Spleen (tissue), 11 donors: ENCODE measurements around the gene ADGRG1. TPM values are rescaled to one million over a fixed set of nuclear protein-coding genes. Genes with fewer than 3 reads are reported as not detected.

Source experiments
- DNase-seq: peaks from one replicate; pipeline ENCODE4 v3.0.0-alpha.2; 2020
- H3K27ac ChIP-seq, 8 donors: fragments of 200-600 bp; sonication (generic) in 7 of 8; 1 replicate in 4 of 8; 2 replicates in 4 of 8; pipeline versions ENCODE4 v1.5.0 to v1.8.0; 2016 to 2021; ENCODE audit warnings: inconsistent platforms in 4 of 8, mild to moderate bottlenecking in 4 of 8, moderate library complexity in 1 of 8
- H3K27me3 ChIP-seq, 7 donors: fragments of 200-600 bp; sonication (generic) in 6 of 7; replicated peaks in 1 of 7; 1 replicate in 4 of 7; 2 replicates in 3 of 7; pipeline versions ENCODE4 v1.5.0 to v1.8.0; 2016 to 2021; ENCODE audit warnings: inconsistent platforms in 3 of 7, mild to moderate bottlenecking in 1 of 7
- H3K36me3 ChIP-seq, 6 donors: fragments of 200-600 bp; sonication (generic) in 5 of 6; 1 replicate in 4 of 6; 2 replicates in 2 of 6; pipeline versions ENCODE4 v1.5.0 to v1.8.0; 2016 to 2021; ENCODE audit warnings: inconsistent platforms in 2 of 6
- H3K4me1 ChIP-seq, 6 donors: fragments of 200-600 bp; sonication (generic) in 5 of 6; 1 replicate in 3 of 6; 2 replicates in 3 of 6; pipeline versions ENCODE4 v1.5.0 to v1.8.0; 2016 to 2021; ENCODE audit warnings: inconsistent platforms in 3 of 6
- H3K4me3 ChIP-seq, 8 donors: fragments of 200-600 bp; sonication (generic) in 7 of 8; 1 replicate in 4 of 8; 2 replicates in 4 of 8; pipeline versions ENCODE4 v1.5.0 to v1.8.0; 2016 to 2021; ENCODE audit warnings: inconsistent platforms in 4 of 8, mild to moderate bottlenecking in 4 of 8, moderate library complexity in 2 of 8
- H3K9me3 ChIP-seq, 8 donors: fragments of 200-600 bp; sonication (generic) in 7 of 8; 1 replicate in 4 of 8; 2 replicates in 4 of 8; pipeline versions ENCODE4 v1.5.0 to v1.8.0; 2016 to 2021; ENCODE audit warnings: inconsistent platforms in 4 of 8
- CTCF ChIP-seq, 11 experiments: fragments of 200-600 bp in 7 of 11; fragments of 450-650 bp in 4 of 11; sonication (generic) in 4 of 11; IDR thresholded peaks in 8 of 11; conservative IDR thresholded peaks in 3 of 11; 1 replicate in 7 of 11; 2 replicates in 4 of 11; pipeline versions ENCODE4 v1.4.0 to v1.8.0; 2016 to 2021; ENCODE audit warnings: antibody characterized with exemption in 11 of 11, inconsistent platforms in 4 of 11, mild to moderate bottlenecking in 1 of 11
- POLR2A ChIP-seq, 3 donors: fragments of 450-650 bp; IDR thresholded peaks; one replicate each; pipeline ENCODE4 v1.5.1; 2017; ENCODE audit warnings: antibody characterized with exemption in 3 of 3, mild to moderate bottlenecking in 1 of 3
- POLR2AphosphoS5 ChIP-seq, 3 donors: sonication (generic); formaldehyde crosslinking; IDR thresholded peaks; one replicate each; pipeline ENCODE4 v1.5.1; 2017; ENCODE audit warnings: antibody characterized with exemption in 3 of 3
- WGBS, 5 donors: extraction: QIAGEN DNeasy Blood & Tissue Kit in 3 of 5; methylation state at CpG; one replicate each; pipeline versions ENCODE4 v1.1.5 to v1.1.7; 2013 to 2018; 5-methylcytosine and 5-hydroxymethylcytosine counted together
- intact Hi-C: fragments of 100-400 bp; cut with DNase I; formaldehyde crosslinking; loops from one replicate; pipeline ENCODE4 v1.15.0; 2023; ENCODE audit warnings: low total_unique reads
- polyA plus RNA-seq, 3 donors: library from polyadenylated mRNA; stranded (reverse); fragments of 200-250 nt; gene quantifications; one replicate each; pipeline ENCODE4 v1.2.1, GENCODE V29; 2013
- total RNA-seq, 7 donors: library from RNA; depleted of rRNA in 3 of 7; stranded (reverse); fragments of >200 nt in 3 of 7; fragmentation: NEBNext Ultra II Directional in 4 of 7; extraction: Animal tissue kit (Norgen Biotek cat#: 25700) in 4 of 7; gene quantifications; one replicate each; pipeline versions ENCODE4 v1.1.0 to v1.2.1, GENCODE V29; 2016 to 2021
- donor health status: healthy with polysubstance abuse.
- donor health status: DM: no; HTN: no; CAD: no; lungs with moderate emphysema.
- donor health status: DM: no; HTN: no; CAD: no.
- donor health status: Bipolar disorder and iron deficiency.
- donor health status: healthy.
- donor health status: DM: no; HTN: no; CAD: no.
- donor health status: DM: yes; HTN: yes; CAD: no.

The ADGRG1 gene
- total and polyA plus RNA-seq, 10 donors: 1.0 to 23.7 (median 8.2) TPM

- H3K27ac ChIP-seq: no peak overlapping the region
- no peaks in the 10 kb centered on the region for H3K36me3 ChIP-seq
- H3K27me3 ChIP-seq: peaks cover 0 to 43% (median 11%) of the 10 kb centered on the region in 7 donors
- H3K9me3 ChIP-seq: no peaks in the 10 kb centered on the region
- peaks cover 0 to 18% (median 10%) of the 10 kb centered on the region in 6 donors for H3K4me1 ChIP-seq
- H3K4me3 ChIP-seq: no peak overlapping the region
- TF ChIP-seq POLR2AphosphoS5 (IDR thresholded peaks at IDR 0.05) (no peak), CTCF (IDR thresholded peaks at IDR 0.05 in 8 of 11, conservative IDR thresholded peaks at IDR 0.05 in 3 of 11) (no peak), POLR2A (IDR thresholded peaks at IDR 0.05) (no peak)
- intact Hi-C loops: no loop called here
- peak; percentile 32 for DNase-seq
- 80 to 89% (median 85%) methylated on average over 8 of the region's 8 CpGs for WGBS, 5 donors
Observed at GRCh38 chr16:57624044-57624688, 4.3 kb upstream of the ADGRG1 start.

DNA sequence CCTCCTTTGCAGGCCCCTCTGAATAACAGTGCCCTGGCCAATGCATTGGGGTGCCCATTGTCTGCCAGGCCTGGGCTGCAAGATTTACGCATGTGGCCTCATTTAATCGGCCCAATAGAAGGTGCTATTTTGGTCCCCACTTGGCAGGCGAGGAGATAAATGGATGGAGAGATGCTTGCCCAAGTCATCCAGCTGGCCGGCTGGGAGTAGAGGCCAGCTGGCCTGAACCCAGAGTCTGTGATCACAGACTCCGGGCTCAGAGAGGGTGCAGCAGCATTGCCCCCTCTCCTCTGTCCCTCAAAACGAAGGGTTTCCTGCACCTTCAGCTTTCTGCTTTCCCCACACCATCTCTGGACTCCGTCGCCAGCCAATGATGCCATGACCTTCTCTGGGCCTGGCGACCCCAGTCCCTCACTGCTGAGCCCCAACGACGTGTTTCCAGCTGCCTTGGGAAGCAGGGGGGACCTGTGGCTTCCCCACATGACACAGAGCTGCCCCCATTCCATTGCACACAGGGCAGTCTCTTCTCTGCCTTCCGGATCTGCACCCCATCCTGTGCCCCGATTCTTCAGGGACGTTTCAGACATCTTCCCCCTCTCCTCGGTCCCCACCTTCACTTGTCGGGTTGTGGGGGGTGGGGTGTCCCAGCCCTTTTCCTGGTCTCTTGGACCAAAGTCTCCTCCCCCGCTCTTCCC, 3.5 kb upstream of the ADGRG1 start:
- peak; percentile 58 for DNase-seq
- Histone ChIP-seq H3K9me3 (no peaks in the 10 kb centered on the region), H3K36me3 (no peaks in the 10 kb centered on the region), H3K4me3 (no peak overlapping the region), H3K27ac (no peak overlapping the region), H3K27me3 (peaks cover 0 to 51% (median 19%) of the 10 kb centered on the region in 7 donors), H3K4me1 (peaks cover 0 to 18% (median 10%) of the 10 kb centered on the region in 6 donors)
- TF ChIP-seq POLR2A (IDR thresholded peaks at IDR 0.05): no peak
- no peak for TF ChIP-seq POLR2AphosphoS5 (IDR thresholded peaks at IDR 0.05)
- no peak for TF ChIP-seq CTCF (IDR thresholded peaks at IDR 0.05 in 8 of 11, conservative IDR thresholded peaks at IDR 0.05 in 3 of 11)
- intact Hi-C loops: no loop called here
- 45 to 59% (median 54%) methylated on average over 17 of the region's 17 CpGs for WGBS, 5 donors

GRCh38 chr16:57626420-57627170, 1.8 kb upstream of the ADGRG1 start:
- H3K27me3 ChIP-seq: peaks cover 0 to 61% (median 26%) of the 10 kb centered on the region in 7 donors
- H3K27ac ChIP-seq: no peak overlapping the region
- TF ChIP-seq POLR2AphosphoS5 (IDR thresholded peaks at IDR 0.05): no peak
- TF ChIP-seq POLR2A (IDR thresholded peaks at IDR 0.05): no peak
- no peak for TF ChIP-seq CTCF (IDR thresholded peaks at IDR 0.05 in 8 of 11, conservative IDR thresholded peaks at IDR 0.05 in 3 of 11)
- intact Hi-C loops: no loop called here
- H3K9me3 ChIP-seq: no peaks in the 10 kb centered on the region
- 72 to 92% (median 85%) methylated on average over 4 to 10 of the region's 10 CpGs for WGBS, 5 donors
- H3K4me1 ChIP-seq: peaks cover 0 to 18% (median 10%) of the 10 kb centered on the region in 6 donors
- H3K4me3 ChIP-seq: no peak overlapping the region
- no peaks in the 10 kb centered on the region for H3K36me3 ChIP-seq
- DNase-seq: peak; percentile 47
